Measurements from ENCODE around the gene VGLL4. TPM values are rescaled to one million over a fixed set of nuclear protein-coding genes. Genes with fewer than 3 reads are reported as not detected.
A peak's percentile ranks its signal among the peaks of the same experiment; 100 is the strongest.
"Not testable (repeated sequence)": the region's sequence is repeated elsewhere in the genome, so short reads cannot be mapped to it uniquely, and the experiment has no call there.

The VGLL4 gene
- polyA plus RNA-seq, 10 donors: 40.6 to 52.1 (median 45.3) TPM

GRCh38 chr3:11607816-11608215, 35.9 kb downstream of the VGLL4 start:
- DNase-seq: no peak

DNA sequence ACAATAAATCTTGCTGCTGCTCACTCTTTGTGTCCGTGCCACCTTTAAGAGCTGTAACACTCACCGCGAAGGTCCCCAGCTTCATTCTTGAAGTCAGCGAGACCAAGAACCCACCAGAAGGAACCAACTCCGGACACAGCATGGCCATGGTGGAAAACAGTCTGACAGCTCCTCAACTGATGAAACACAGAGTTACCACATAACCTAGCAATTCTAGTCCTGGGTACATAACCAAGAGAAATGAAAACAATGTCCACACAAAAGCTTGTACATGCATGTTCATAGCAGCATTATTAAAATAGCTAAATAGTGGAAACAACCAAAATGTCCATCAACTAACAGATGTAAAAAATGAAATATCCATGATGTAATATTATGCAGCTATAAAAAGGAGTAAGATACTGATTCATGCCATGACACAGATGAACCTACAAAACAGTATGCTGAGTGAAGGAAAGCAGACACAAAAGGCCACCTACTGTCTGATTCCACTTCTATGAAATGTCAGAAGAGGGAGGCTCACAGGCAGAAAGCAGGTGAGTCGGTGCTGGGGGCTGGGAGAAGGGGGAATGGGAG, 36.8 kb downstream of the VGLL4 start:
- no peak for DNase-seq

- DNase-seq: no peak
These were observed 37.5 kb downstream of the VGLL4 start for GRCh38 chr3:11606090-11606784.

GRCh38 chr3:11605398-11605797, 38.3 kb downstream of the VGLL4 start:
- no peak for DNase-seq

DNA sequence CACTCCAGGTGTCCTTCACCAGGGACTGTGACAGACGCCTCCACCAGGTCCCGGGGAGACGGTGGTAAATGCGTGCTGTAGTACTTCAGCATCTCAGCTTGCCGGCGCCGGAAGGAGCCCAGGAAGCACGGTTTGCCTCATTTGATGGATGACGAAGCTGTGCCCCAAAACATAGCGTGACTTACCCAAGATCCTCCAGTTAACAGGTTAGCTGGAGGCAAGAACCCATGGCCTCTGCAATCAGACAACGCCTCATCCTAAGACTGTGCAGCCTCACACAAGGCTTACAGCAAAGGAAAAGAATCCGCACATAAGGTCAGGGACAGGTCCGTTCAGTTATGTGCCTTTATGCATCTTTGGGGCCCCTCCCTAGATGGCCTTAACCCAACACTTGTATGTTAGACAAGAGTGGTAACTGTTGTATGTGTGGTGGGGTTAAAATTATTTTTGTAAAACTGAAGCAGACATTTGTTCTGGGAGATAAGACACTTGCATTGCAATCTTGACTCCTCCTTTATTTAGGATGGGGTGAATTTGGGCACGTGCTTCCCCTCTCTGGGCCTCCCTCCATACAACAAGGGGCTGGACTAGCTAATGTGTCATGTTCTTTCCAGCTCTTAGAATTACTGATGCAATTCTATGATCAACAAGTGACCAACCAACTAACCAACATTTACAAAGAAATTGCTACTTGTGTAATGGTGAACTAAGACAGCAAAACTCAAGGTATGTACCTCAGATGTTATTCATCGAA, 39.4 kb downstream of the VGLL4 start:
- peak in 1 of 3 donors; percentile 69 for DNase-seq

- peak; percentile 75 to 88 (median 83) for DNase-seq
These were observed 40.1 kb downstream of the VGLL4 start for GRCh38 chr3:11603628-11604027.

GRCh38 chr3:11602886-11603527, 40.7 kb downstream of the VGLL4 start:
- DNase-seq: peak in 1 of 3 donors; percentile 63

DNA sequence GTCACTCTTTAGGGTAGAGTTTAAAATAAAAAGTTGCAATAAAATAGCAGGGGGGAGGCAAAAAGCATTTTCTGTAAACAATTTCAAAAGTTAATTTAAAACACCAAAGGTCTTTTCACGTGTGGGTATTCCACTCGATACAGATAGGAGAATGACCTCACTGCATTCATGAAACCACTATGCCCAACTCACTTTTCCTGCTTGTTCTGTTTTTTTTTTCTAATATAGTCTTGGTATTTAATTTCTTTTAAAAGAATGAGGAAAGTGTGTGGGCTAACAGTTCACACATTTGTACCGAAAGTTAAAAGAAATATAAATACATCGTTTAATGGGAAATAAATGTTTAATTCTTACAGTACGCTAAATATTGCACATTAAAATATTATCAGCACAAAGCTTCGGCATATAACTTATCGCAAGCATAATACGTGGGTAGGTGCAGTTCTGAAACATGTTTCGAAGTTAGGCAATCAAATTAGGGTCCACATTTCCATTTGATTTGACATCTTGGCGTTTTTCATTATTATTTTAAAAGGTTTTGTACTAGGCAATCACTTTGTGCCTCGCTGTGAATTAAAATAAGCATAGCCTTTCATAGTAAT, 41.4 kb downstream of the VGLL4 start:
- no peak for DNase-seq

GRCh38 chr3:11601446-11602238, 42.1 kb downstream of the VGLL4 start:
- DNase-seq: peak in 1 of 3 donors; percentile 50

- peak; percentile 79 to 99 (median 87) for DNase-seq
These were observed 43.0 kb downstream of the VGLL4 start for GRCh38 chr3:11600501-11601282.

GRCh38 chr3:11596387-11596786, 47.3 kb downstream of the VGLL4 start:
- no peak for DNase-seq

GRCh38 chr3:11595024-11595423, 48.7 kb downstream of the VGLL4 start:
- DNase-seq: not testable (repeated sequence)

DNA sequence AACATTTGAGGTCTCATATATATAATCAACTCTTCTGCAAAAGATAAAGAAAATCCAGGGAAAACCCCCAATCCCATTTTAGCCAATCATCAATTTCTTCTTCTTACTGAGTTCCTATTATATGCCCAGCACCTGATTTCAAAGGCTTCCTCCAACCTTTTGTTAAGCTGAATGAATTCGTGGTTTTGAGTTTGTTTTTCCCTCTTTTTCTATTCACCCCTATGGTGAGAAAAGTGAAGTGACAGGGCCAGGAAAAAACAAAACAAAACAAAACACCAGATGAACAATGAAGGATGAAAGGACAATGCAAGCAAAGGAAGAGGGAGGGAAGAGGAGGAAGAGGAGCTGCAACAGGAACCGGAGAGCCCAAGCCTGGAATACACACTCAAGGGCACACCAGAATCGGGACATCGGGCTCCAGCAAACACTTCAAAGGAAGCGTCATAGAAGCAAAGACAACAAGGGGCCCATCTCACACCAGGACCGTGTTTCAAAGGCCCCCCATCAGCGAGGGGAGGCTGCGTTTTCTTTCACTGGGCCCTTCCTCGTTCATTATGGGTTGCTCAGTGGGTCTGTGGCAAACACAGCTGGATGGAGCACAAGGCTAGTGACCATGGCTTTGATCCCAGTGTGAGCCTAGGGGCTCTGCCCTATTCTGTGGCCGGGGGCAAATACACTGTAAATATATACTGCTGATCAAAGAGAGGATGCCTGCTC, 50.2 kb downstream of the VGLL4 start:
- no peak for DNase-seq

- DNase-seq: peak in 1 of 3 donors; percentile 73
These were observed 51.0 kb downstream of the VGLL4 start for GRCh38 chr3:11592445-11593298.

GRCh38 chr3:11591391-11592282, 52.1 kb downstream of the VGLL4 start:
- DNase-seq: peak in 1 of 3 donors; percentile 83

GRCh38 chr3:11591002-11591355, 52.7 kb downstream of the VGLL4 start:
- no peak for DNase-seq

DNA sequence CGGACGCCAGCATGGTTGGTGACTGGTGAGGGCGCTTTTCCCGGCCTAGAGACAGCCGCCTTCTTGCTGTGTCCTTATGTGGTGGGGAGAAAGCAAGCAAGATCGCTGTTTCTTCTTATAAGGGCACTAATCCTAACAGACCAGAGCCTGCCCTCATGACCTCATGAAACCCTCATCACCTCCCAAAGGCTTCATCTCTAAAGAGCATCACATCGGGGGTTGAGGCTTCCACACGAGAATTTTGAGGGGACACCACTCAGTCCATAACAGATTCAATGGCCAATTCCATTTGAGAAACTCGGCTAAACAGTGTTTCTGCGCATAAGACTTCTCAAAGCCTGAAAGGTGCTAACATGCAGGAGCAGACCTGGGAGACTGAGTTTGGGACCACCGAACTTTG, 54.0 kb downstream of the VGLL4 start:
- no peak for DNase-seq

GRCh38 chr3:11588755-11589154, 55.0 kb downstream of the VGLL4 start:
- DNase-seq: no peak
